ENCODE measurements around the gene UBXN10. TPM values are rescaled to one million over a fixed set of nuclear protein-coding genes. Genes with fewer than 3 reads are reported as not detected.

The UBXN10 gene
- total and polyA plus RNA-seq, 12 donors = 0.64 to 2.6 (median 1.5) TPM

GRCh38 chr1:20141001-20141400 is 44.9 kb upstream of the UBXN10 start:
- DNase-seq = no peak
- intact Hi-C loops (cut with DNase I) = loop anchor here in 1 of 2 donors (10.0 kb wide), 1 partner anchor 166 kb away; the partner anchor contains the start of gene PLA2G2A
- Histone ChIP-seq H3K27me3 (no peaks in the 10 kb centered on the region), H3K27ac (no peak overlapping the region), H3K9me3 (replicated peaks in 1 of 3) (no peaks in the 10 kb centered on the region), H3K36me3 (replicated peaks in 1 of 2) (no peaks in the 10 kb centered on the region), H3K4me1 (replicated peaks in 1 of 2) (no peaks in the 10 kb centered on the region), H3K4me3 (no peak overlapping the region)
- 81 to 90% (median 88%) methylated on average over 9 of the region's 9 CpGs for whole genome bisulfite sequencing, 4 donors
- TF ChIP-seq, protein P1, sequence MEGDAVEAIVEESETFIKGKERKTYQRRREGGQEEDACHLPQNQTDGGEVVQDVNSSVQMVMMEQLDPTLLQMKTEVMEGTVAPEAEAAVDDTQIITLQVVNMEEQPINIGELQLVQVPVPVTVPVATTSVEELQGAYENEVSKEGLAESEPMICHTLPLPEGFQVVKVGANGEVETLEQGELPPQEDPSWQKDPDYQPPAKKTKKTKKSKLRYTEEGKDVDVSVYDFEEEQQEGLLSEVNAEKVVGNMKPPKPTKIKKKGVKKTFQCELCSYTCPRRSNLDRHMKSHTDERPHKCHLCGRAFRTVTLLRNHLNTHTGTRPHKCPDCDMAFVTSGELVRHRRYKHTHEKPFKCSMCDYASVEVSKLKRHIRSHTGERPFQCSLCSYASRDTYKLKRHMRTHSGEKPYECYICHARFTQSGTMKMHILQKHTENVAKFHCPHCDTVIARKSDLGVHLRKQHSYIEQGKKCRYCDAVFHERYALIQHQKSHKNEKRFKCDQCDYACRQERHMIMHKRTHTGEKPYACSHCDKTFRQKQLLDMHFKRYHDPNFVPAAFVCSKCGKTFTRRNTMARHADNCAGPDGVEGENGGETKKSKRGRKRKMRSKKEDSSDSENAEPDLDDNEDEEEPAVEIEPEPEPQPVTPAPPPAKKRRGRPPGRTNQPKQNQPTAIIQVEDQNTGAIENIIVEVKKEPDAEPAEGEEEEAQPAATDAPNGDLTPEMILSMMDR (IDR thresholded peaks at IDR 0.05) = no peak
- no peak for TF ChIP-seq POLR2A (IDR thresholded peaks at IDR 0.05)

DNA sequence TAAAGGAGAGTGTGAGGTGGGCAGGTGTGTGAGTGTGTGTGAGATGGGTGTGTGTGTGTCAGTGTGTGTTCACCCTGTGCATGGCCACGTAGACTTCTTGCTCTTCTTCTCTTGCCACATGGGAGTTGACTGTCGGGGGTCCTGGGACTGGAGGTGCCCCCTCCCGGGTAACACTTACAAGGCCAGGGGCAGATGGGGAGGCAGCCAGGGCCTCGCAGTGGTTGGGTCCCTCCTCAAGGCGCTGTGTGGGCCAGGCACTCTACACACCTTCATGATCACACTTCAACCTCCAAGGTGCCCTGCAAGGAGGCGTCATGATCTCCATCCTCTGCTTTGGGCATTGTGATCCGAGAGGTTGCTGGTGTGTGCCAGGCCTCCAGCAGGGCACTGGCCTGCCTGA is 44.4 kb upstream of the UBXN10 start:
- Histone ChIP-seq H3K36me3 (replicated peaks in 1 of 2) (no peaks in the 10 kb centered on the region), H3K4me1 (replicated peaks in 1 of 2) (no peaks in the 10 kb centered on the region), H3K4me3 (no peak overlapping the region), H3K27ac (no peak overlapping the region), H3K27me3 (no peaks in the 10 kb centered on the region), H3K9me3 (replicated peaks in 1 of 3) (no peaks in the 10 kb centered on the region)
- intact Hi-C loops (cut with DNase I) = loop anchor here in 1 of 2 donors (10.0 kb wide), 1 partner anchor 167 kb away; the partner anchor contains the start of gene PLA2G2A
- TF ChIP-seq, protein P1 (IDR thresholded peaks at IDR 0.05) = no peak
- no peak for TF ChIP-seq POLR2A (IDR thresholded peaks at IDR 0.05)
- DNase-seq = no peak
- WGBS, 4 donors = 79 to 96% (median 84%) methylated on average over 2 to 7 of the region's 7 CpGs

DNA sequence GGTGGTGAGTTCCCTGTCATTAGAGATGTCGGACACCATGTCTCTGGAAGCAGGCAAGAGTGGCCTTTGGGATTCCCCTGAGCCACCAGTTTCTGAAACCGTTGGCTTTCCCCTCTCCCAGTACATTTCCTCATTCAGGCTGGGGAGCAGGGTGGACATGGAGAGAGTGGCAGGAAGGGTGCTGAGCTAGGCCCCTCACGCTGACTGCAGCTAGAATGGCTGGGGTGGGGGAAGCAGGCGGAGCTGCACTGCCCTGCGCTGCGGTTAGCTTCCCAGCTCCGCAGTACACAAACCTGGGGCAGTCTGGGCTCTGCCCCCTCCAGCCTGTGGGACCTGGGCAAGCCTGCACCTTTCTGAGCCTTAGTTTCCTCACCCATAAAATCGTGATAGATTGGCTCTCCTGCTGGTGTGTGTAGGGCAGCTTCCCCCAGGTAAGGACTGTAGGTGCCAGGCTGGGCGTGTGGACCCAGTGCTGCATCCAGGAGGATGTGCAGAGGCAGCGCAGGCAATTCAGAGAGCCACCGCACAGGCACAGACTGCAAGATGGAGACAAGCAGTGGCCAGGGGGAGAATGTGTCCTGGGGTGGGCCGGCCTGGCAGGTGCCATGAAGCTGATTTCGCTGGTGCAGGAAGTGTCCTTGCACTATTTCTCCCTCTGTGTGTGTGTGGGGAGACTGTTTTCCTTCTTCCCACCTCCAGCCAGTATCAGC is 43.7 kb upstream of the UBXN10 start:
- no peak overlapping the region for H3K4me3 ChIP-seq
- TF ChIP-seq POLR2A (IDR thresholded peaks at IDR 0.05) = no peak
- TF ChIP-seq, protein P1 (IDR thresholded peaks at IDR 0.05) = no peak
- DNase-seq = no peak

GRCh38 chr1:20143318-20143717 is 42.6 kb upstream of the UBXN10 start:
- Histone ChIP-seq H3K4me3 (no peak overlapping the region), H3K9me3 (replicated peaks in 1 of 3) (no peaks in the 10 kb centered on the region), H3K36me3 (replicated peaks in 1 of 2) (no peaks in the 10 kb centered on the region), H3K4me1 (replicated peaks in 1 of 2) (no peaks in the 10 kb centered on the region), H3K27ac (no peak overlapping the region), H3K27me3 (no peaks in the 10 kb centered on the region)
- WGBS, 4 donors = 83 to 96% (median 90%) methylated on average over 5 to 8 of the region's 8 CpGs
- peak in 1 of 7 donors; percentile 1 for DNase-seq
- intact Hi-C loops (cut with DNase I) = loop anchor here in 1 of 2 donors (10.0 kb wide), 1 partner anchor 169 kb away; the partner anchor contains the start of gene PLA2G2A
- TF ChIP-seq POLR2A (IDR thresholded peaks at IDR 0.05) = no peak
- TF ChIP-seq, protein P1 (IDR thresholded peaks at IDR 0.05) = no peak

More for the DNA sequence above, 43.7 kb upstream of the UBXN10 start:
- H3K36me3 ChIP-seq (replicated peaks in 1 of 2) = no peaks in the 10 kb centered on the region
- H3K9me3 ChIP-seq (replicated peaks in 1 of 3) = no peaks in the 10 kb centered on the region
- H3K27me3 ChIP-seq = no peaks in the 10 kb centered on the region
- 80 to 93% (median 83%) methylated on average over 9 to 13 of the region's 13 CpGs for WGBS, 4 donors
- H3K27ac ChIP-seq = no peak overlapping the region
- no peaks in the 10 kb centered on the region for H3K4me1 ChIP-seq (replicated peaks in 1 of 2)
- intact Hi-C loops (cut with DNase I) = loop anchor here in 1 of 2 donors (10.0 kb wide), 1 partner anchor 167 kb away; the partner anchor contains the start of gene PLA2G2A
